Measurements from ENCODE around the gene HIGD1C.
"Not testable (repeated sequence)": the region's sequence is repeated elsewhere in the genome, so short reads cannot be mapped to it uniquely, and the experiment has no call there.

The HIGD1C gene

GRCh38 chr12:50952510-50952909 lies at the start of gene HIGD1C:
Gene HIGD1C, plus strand, starts transcription at chr12:50952544. Its CDS starts 1,455 bp downstream, at chr12:50953999.
- no peak for DNase-seq

GRCh38 chr12:50908479-50908878 lies 43.9 kb upstream of the HIGD1C start:
- DNase-seq, result not testable (repeated sequence)

GRCh38 chr12:50912361-50912760 lies 40.0 kb upstream of the HIGD1C start:
- DNase-seq, result not testable (repeated sequence)

- no peak for DNase-seq
Observed at GRCh38 chr12:50913224-50913623, 39.1 kb upstream of the HIGD1C start.

GRCh38 chr12:50914872-50915484 lies 37.4 kb upstream of the HIGD1C start:
- no peak for DNase-seq

GRCh38 chr12:50916292-50916691 lies 36.1 kb upstream of the HIGD1C start:
- no peak for DNase-seq

- no peak for DNase-seq
Observed at GRCh38 chr12:50918584-50919316, 33.6 kb upstream of the HIGD1C start.

GRCh38 chr12:50922820-50923219 lies 29.5 kb upstream of the HIGD1C start:
- DNase-seq, result no peak

GRCh38 chr12:50923361-50924130 lies 28.8 kb upstream of the HIGD1C start:
- DNase-seq, result no peak

GRCh38 chr12:50924131-50924438 lies 28.3 kb upstream of the HIGD1C start:
- DNase-seq, result no peak

- DNase-seq, result no peak
Observed at GRCh38 chr12:50924439-50925341, 27.7 kb upstream of the HIGD1C start.

- DNase-seq, result no peak
Observed at GRCh38 chr12:50925342-50925651, 27.0 kb upstream of the HIGD1C start.

GRCh38 chr12:50925920-50926319 lies 26.4 kb upstream of the HIGD1C start:
- DNase-seq, result no peak

GRCh38 chr12:50926415-50926814 lies 25.9 kb upstream of the HIGD1C start:
- DNase-seq, result no peak

GRCh38 chr12:50926932-50927331 lies 25.4 kb upstream of the HIGD1C start:
- not testable (repeated sequence) for DNase-seq

- DNase-seq, result no peak
Observed at GRCh38 chr12:50927356-50927755, 25.0 kb upstream of the HIGD1C start.

- DNase-seq, result no peak
Observed at GRCh38 chr12:50927766-50928224, 24.5 kb upstream of the HIGD1C start.

GRCh38 chr12:50928392-50928791 lies 24.0 kb upstream of the HIGD1C start:
- DNase-seq, result no peak

- no peak for DNase-seq
Observed at GRCh38 chr12:50929831-50930230, 22.5 kb upstream of the HIGD1C start.

- not testable (repeated sequence) for DNase-seq
Observed at GRCh38 chr12:50930477-50930876, 21.9 kb upstream of the HIGD1C start.

GRCh38 chr12:50932787-50933280 lies 19.5 kb upstream of the HIGD1C start:
- DNase-seq, result no peak

GRCh38 chr12:50933459-50934124 lies 18.8 kb upstream of the HIGD1C start:
- no peak for DNase-seq

Measured in activated CD4-positive, alpha-beta T cell treated with anti-CD3 and anti-CD28 coated beads for 1 hour (primary cell).